NCI-H1436 (cell line): ENCODE results near the gene TAF3.

Source experiments
- DNase-seq: peaks from one replicate; lab custom pipeline; 2025; lab: John Stamatoyannopoulos, UW

TAF3 gene

DNA sequence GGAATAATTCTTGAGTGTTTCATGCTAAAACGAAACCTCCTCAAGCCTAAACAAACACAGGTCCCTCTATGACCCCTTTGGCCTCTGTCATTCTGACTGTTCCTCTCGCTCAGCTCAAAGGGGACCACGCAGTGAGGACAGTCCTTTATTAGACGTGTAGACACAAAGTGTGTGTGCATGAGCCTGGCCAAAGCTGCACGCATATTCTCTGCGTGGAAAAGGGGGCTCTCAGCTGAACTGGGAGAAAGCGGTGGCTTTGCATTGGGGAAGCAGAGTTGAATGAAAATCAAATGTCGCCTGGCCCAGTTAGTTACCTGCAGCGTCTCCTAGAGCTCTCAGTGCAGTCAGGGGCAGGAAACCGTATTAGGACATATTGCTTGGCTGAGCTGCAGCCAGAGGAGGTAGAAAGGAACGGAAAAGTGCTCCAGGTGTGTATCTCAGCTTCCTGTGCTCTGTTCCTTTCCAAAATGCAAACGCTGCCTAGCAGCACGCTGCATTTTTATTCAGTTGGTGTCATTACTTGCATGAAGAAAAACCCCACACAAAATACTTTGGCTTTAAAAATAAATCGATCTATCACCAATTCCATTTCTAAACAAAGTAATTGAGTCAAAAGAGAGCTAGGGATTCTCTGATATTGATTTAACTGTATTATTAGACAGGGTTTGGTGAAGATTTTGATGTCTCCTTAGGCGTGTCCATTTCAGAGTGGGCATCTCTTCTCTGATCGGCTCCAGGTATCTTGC, 241.1 kb downstream of the TAF3 start:
- DNase-seq = no peak

DNA sequence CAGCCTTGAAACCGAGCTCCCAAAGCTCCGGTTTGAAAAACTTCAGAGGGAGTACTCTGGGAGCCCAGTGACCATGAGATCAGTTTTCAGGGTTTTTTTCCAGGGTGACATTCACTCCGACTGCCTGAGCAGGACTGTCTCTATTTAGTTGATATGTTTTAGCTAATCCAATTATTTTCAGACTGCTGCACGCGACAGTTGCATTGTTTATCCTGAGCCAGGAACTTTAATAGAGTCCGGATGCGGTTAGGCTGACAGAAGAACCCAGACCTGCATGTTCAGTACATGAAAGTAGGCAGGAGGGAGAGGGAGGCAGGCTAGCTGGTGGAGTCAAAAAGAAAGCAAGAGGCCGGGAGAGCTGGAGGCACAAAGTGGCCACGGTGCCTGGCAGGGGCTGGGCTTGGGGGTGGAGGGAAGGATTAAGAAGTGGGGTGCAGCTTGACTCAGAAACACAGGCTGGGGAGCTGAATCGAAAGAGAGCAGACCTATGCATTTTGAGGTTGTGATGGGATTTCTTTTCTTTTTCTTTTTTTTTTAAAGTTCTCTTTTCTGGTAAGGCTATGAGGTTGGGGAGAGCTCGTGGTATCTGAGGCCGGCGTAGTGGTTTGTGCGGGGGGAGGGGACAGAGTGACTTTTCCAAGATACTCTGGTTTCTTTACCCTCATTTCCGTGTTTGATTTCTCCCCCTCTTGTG, 241.9 kb downstream of the TAF3 start:
- DNase-seq = no peak

DNA sequence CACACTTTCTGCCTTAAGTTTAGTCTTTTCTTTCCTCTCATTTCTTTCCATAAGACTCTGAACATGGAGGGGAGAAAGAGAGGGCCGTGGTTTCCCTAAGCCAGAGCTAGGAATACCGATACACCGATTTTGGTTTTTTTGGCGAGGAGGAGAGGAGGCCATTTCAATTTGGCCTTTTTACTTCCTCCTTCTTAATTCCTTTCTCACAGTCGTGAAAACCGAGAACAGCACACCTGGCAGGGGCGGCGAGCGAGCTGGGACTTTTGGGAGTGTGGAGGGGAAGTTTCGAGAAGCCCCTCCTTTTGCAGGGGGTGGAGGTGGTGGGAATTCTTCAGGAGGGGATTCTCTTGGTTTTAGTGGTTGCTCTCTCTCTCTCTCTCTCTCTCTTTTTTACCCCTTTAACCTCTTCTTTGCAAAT, 242.4 kb downstream of the TAF3 start:
- DNase-seq = no peak

DNA sequence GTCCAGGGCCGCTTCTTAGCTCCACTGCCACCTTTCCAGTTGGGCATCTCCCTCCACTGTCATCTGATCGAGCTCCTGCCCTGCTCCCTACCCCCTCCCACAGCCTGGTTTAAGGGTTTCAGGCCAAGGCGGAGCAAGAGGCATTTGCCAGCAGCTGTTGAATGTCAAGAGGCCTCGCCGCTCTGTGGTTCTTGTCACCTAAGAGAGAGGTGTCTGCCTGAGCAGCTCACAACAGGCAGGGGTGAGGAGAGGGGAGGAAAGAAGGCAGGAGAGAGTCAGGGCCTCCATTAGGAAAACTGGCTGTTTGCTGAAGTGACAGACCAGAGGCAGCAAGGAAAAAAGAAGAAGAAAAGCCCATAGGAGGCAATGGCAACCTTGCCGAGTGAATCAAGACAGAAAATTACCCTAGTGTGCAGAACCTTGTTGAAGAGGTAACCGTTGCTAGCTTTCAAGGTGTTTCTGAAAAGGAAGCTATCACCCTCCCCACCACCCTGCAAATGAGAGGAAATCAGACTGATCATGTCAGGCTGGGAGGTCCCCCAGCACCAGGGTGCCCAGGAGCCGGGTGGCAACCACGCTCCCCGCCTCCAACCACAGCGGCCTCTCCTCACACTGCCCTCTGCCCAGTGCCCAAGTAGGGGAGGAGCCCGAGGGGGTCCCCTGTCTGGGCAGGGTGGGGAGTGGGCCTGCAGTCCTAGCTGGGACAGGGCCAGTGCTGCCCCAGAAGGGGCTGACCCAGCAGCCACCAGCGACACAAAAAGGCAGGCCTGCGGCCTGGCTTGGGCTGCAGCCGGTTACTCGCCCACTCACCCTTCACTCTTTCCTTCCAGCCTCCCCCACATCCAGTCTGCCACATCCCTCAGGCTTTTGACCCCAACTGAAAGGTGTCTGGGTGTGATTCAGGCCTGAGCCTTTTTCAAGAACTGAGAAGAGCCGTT, 243.2 kb downstream of the TAF3 start:
- no peak for DNase-seq

DNA sequence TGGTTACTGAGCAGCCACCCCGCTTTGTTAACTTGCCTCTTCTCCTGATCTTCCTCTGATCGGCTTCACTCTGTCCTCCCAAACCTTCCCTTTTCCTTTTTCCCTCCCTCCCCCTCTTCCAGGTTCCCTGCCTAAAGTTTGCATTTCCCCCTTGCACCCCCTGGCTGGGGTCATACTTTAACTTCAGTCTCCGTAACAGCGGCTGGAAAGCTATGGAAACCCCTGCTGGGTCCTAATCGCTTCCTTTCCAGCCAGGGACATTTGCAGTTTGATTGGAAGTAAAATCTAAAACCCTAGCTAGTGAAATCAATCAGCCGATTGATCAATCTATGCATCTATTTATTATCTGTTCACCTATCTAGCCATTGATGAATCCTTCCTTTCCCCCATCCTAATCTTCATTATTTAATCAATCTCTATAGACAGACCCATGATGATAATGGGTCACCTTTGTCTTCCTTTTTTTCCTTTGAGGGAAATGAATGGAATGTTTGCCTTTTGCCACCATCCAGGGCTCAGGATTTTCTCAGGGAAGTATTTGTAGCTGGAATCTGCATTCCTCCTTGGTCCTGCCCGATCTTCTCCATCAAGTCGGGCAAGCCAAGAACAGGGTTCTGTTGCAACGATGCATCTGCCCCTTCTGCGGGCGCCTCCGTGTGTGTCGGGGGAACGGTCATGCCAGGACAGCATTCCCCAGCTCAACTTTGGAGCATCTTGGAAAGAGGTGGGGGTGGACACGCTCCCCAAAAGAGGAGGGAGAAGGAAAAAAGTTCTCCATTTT, 245.0 kb downstream of the TAF3 start:
- no peak for DNase-seq

DNA sequence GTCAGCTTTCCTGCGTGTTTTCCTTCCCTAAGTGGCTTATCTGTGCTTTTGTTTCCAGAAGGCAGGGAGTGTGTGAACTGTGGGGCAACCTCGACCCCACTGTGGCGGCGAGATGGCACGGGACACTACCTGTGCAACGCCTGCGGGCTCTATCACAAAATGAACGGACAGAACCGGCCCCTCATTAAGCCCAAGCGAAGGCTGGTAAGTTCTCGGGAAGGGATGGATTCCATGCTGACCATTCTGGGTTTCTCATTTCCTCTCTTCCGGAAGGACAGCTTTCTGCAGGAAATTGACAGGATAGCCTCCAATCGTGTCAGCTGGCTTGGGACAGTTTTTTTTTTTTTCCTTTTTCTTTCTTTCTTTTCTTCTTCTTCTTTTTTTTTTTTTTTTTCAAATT, 245.6 kb downstream of the TAF3 start:
- no peak for DNase-seq

DNA sequence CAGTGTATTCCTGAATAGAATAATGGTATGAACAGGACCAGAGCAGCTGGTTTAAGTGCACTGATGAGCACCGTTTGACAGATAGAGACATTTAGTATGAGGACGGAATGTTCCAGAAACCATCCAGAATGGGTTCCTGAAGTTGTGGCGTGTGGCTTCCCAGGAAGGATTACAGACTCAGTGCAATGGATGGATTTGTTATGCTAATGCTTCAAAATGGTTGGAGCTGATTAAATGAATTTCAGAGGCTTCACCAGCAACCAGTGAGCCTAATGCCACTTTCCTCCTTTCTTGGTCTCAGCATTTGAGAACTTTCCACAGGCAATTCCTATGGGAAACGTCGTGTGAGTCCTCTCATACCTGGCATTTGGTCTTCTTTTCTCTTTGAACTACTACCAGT, 246.1 kb downstream of the TAF3 start:
- DNase-seq = no peak

DNA sequence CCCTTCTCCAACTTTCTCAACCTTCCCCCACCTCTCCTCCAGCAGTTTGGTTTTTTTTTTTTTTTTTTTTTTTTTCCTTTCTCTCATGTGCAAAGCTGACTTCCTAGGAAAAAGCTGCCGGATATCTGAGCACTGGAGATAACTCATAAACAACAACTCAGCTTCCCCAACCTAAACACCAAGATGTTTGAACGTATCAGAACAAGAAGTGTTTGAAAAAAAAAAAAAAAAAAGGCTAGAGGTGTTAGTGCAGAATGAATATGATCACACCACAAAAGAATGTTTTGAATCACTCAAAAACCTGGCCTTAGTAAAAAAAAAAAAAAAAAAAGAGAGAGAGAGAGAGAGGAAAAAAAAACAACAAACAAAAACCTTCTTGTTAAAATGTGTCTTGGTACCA, 247.3 kb downstream of the TAF3 start:
- no peak for DNase-seq

DNA sequence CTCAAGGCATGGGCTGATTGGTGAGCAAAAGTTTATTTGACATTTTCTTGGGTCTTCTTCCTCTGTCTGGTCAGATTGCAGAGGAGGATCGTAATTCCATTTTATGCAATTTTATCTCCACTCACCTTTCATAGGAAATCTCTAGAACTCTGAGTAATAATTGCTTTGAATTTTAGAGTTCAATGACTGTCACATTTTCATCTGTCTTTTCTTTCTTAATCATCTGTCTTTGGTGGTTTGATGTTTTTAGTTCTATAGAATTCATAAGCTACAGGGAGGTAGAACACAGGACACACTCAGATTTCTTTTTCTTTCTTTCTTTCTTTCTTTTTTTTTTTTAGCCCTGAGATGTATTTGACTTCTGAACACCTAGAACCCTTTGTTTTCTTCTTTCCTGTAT, 247.8 kb downstream of the TAF3 start:
- DNase-seq = no peak
